ENCODE data around the gene PPARG. TPM values are rescaled to one million over a fixed set of nuclear protein-coding genes. Genes with fewer than 3 reads are reported as not detected.

Gene PPARG
- total and polyA plus RNA-seq, 2 of the 8 experiments (the other 6 are each of a cell fraction or from before 2014, with no cell fraction given), result 0.06 TPM; not detected in 1

DNA sequence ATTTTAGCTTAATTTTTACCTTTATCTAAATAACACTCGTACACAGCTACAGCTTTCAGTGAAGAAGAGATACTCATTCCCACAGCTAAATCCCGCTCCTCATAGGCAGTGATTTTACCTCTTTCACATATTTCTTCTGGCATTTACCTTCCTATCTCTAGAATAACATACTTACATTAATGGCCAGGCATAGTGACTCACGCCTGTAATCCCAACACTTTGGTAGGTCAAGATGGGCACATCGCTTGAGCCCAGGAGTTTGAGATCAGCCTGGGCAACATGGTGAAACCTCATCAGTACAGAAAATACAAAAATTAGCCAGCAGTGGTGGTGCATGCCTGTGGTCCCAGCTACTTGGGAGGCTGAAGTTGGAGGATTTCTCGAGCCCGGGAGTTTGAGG is 80.2 kb downstream of the PPARG start:
- Histone ChIP-seq H3K4me2 (ENCODE audit: insufficient read depth in 1 of 2, low read depth in 2 of 2, low read length in 2 of 2) (no peak overlapping the region), H4K20me1 (replicated peaks in 1 of 2; ENCODE audit: control insufficient read depth in 1 of 2, insufficient read depth in 2 of 2, low read length in 2 of 2) (no peaks in the 10 kb centered on the region)
- 91% methylated on average over 6 of the region's 6 CpGs; no CpG with 5 or more reads in 1 of the 2 experiments for WGBS, 2 experiments (ENCODE audit: extremely low coverage in 1 of 2, insufficient coverage in 1 of 2, insufficient read length in 1 of 2, insufficient replicate concordance in 2 of 2, low coverage in 1 of 2, low lambda C conversion rate in 2 of 2, missing lambda C conversion rate in 1 of 2)

More for the DNA sequence above, 80.2 kb downstream of the PPARG start:
- no peaks in the 10 kb centered on the region for H3K4me1 ChIP-seq (replicated peaks in 1 of 4; ENCODE audit: control insufficient read depth in 3 of 4, insufficient read depth in 4 of 4, low read length in 3 of 4)
- 0 out of 4 replicates have a peak, but pooled peaks cover 0 to 2% of the 10 kb centered on the region in 2 experiments for H3K9me3 ChIP-seq (ENCODE audit: insufficient read depth in 2 of 2, low read depth in 1 of 2, low read length in 1 of 2)
- H4K5ac ChIP-seq (ENCODE audit: insufficient read length, low read depth, low read length), result no peak overlapping the region
- no peak overlapping the region for H2BK15ac ChIP-seq (ENCODE audit: low read length)
- H3K36me3 ChIP-seq (ENCODE audit: control insufficient read depth in 2 of 4, insufficient read depth in 4 of 4, low read length in 3 of 4), result no peaks in the 10 kb centered on the region
- H2AK5ac ChIP-seq (ENCODE audit: low read depth, low read length), result no peak overlapping the region
- ChIA-PET CTCF (ENCODE audit: partially characterized antibody) (interaction anchor here (0.8 kb wide), 1 partner anchor 368 kb away, joined by 3 read pairs; no protein-coding TSS in a partner anchor), POLR2A (ENCODE audit: partially characterized antibody) (no interaction called here)
- no peak overlapping the region for H2BK12ac ChIP-seq (ENCODE audit: low read depth, low read length)
- no peaks in the 10 kb centered on the region for H3K79me2 ChIP-seq (ENCODE audit: control insufficient read depth in 1 of 2, insufficient read depth in 2 of 2, low read length in 2 of 2)
- DNase-seq (ENCODE audit: low read depth in 1 of 2, low spot score in 2 of 2) (no peak), FAIRE-seq (no peak)
- H3K9ac ChIP-seq (replicated peaks in 1 of 4; ENCODE audit: extremely low read depth in 1 of 4, low read depth in 3 of 4, low read length in 3 of 4), result no peak overlapping the region
- H3K27me3 ChIP-seq (replicated peaks in 1 of 4; ENCODE audit: control insufficient read depth in 3 of 4, extremely low read depth in 1 of 4, insufficient read depth in 3 of 4, low read length in 3 of 4), result no peaks in the 10 kb centered on the region
- no peak overlapping the region for H4K91ac ChIP-seq (replicated peaks; ENCODE audit: insufficient read length, low read length)
- H2BK20ac ChIP-seq (ENCODE audit: low read length), result no peak overlapping the region
- no peak overlapping the region for H3K4ac ChIP-seq (replicated peaks; ENCODE audit: insufficient read length, low read depth, low read length)
- no peak overlapping the region for H3K23ac ChIP-seq (ENCODE audit: insufficient read length)
- no peak overlapping the region for H3K56ac ChIP-seq (replicated peaks; ENCODE audit: insufficient read length, low read depth, low read length)
- H3K14ac ChIP-seq (ENCODE audit: insufficient read length), result no peak overlapping the region
- H4K8ac ChIP-seq (ENCODE audit: extremely low read depth, insufficient read depth, low read length), result no peak overlapping the region
- no peak overlapping the region for H3K27ac ChIP-seq (ENCODE audit: low read depth, low read length)
- H2BK120ac ChIP-seq (replicated peaks; ENCODE audit: low read depth, low read length), result no peak overlapping the region
- H3K79me1 ChIP-seq (ENCODE audit: low read depth, low read length), result no peaks in the 10 kb centered on the region
- no peak overlapping the region for H2BK5ac ChIP-seq (ENCODE audit: low read depth, low read length)
- H3K18ac ChIP-seq (ENCODE audit: extremely low read depth, low read length), result no peak overlapping the region
- H3K23me2 ChIP-seq (ENCODE audit: low read depth, low read length), result no peaks in the 10 kb centered on the region
- H3K4me3 ChIP-seq (ENCODE audit: extremely low read depth in 1 of 4, insufficient read depth in 2 of 4, low read depth in 3 of 4, low read length in 4 of 4), result no peak overlapping the region
- H2AFZ ChIP-seq (ENCODE audit: low read length), result no peak overlapping the region
- TF ChIP-seq HDAC2 (IDR thresholded peaks at IDR 0.05; ENCODE audit: borderline replicate concordance in 1 of 2, low read depth in 2 of 2, low read length in 2 of 2) (no peak), SIX5 (IDR thresholded peaks at IDR 0.05; ENCODE audit: low read depth, low read length) (no peak), TAF7 (optimal IDR thresholded peaks at IDR 0.05; ENCODE audit: borderline replicate concordance, low read depth, low read length) (no peak), TCF12 (IDR thresholded peaks at IDR 0.05; ENCODE audit: low read depth, low read length) (no peak), GTF2F1 (IDR thresholded peaks at IDR 0.05; ENCODE audit: borderline replicate concordance, low read depth, low read length) (no peak), CBX5 (IDR thresholded peaks at IDR 0.05; ENCODE audit: low read depth, low read length) (no peak), ASH2L (IDR thresholded peaks at IDR 0.05; ENCODE audit: low read length) (no peak), FOSL1 (IDR thresholded peaks at IDR 0.05; ENCODE audit: insufficient read depth, low read depth, low read length) (no peak), PHF8 (conservative IDR thresholded peaks at IDR 0.05; ENCODE audit: low read depth, low read length) (no peak), CTBP2 (IDR thresholded peaks at IDR 0.05; ENCODE audit: borderline replicate concordance, insufficient read depth, insufficient read length, low read length) (no peak), SRF (IDR thresholded peaks at IDR 0.05; ENCODE audit: low read depth, low read length) (no peak)
- TF ChIP-seq, protein P1, sequence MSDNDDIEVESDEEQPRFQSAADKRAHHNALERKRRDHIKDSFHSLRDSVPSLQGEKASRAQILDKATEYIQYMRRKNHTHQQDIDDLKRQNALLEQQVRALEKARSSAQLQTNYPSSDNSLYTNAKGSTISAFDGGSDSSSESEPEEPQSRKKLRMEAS (IDR thresholded peaks at IDR 0.05), result no peak
